Measurements from ENCODE around the gene TSKU.
A peak's percentile ranks its signal among the peaks of the same experiment; 100 is the strongest.
"Not testable (repeated sequence)": the region's sequence is repeated elsewhere in the genome, so short reads cannot be mapped to it uniquely, and the experiment has no call there.

The TSKU gene

DNA sequence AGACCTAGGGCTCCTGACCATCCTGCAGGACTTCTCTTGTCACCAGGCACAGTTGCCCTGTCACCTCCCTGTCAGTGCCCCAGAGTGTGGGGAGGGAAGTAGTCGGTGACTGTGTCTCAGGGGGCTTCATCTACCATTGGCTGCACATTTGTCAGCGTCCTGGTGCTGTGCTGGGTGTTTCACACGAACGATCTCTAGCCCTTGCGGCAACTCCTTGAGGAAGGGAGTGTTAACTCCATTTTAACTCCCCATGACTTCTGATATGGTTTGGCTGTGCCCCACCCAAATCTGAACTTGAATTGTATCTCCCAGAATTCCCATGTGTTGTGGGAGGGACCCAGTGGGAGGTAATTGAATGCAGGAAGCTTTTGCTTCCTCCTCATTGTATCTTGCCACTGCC, 7.1 kb downstream of the TSKU start:
- Mint-ChIP-seq H3K36me3 (ENCODE audit: low read depth) (peaks cover 39% of the 10 kb centered on the region), H3K27ac (no peak overlapping the region), H3K4me1 (peaks cover 77% of the 10 kb centered on the region), H3K27me3 (ENCODE audit: low read depth, poor library complexity) (peaks cover 5% of the 10 kb centered on the region), H3K4me3 (no peak overlapping the region), H3K9me3 (peaks cover 32% of the 10 kb centered on the region)
- no peak for DNase-seq
- TF ChIP-seq, protein P1, sequence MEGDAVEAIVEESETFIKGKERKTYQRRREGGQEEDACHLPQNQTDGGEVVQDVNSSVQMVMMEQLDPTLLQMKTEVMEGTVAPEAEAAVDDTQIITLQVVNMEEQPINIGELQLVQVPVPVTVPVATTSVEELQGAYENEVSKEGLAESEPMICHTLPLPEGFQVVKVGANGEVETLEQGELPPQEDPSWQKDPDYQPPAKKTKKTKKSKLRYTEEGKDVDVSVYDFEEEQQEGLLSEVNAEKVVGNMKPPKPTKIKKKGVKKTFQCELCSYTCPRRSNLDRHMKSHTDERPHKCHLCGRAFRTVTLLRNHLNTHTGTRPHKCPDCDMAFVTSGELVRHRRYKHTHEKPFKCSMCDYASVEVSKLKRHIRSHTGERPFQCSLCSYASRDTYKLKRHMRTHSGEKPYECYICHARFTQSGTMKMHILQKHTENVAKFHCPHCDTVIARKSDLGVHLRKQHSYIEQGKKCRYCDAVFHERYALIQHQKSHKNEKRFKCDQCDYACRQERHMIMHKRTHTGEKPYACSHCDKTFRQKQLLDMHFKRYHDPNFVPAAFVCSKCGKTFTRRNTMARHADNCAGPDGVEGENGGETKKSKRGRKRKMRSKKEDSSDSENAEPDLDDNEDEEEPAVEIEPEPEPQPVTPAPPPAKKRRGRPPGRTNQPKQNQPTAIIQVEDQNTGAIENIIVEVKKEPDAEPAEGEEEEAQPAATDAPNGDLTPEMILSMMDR (IDR thresholded peaks at IDR 0.05) = no peak

DNA sequence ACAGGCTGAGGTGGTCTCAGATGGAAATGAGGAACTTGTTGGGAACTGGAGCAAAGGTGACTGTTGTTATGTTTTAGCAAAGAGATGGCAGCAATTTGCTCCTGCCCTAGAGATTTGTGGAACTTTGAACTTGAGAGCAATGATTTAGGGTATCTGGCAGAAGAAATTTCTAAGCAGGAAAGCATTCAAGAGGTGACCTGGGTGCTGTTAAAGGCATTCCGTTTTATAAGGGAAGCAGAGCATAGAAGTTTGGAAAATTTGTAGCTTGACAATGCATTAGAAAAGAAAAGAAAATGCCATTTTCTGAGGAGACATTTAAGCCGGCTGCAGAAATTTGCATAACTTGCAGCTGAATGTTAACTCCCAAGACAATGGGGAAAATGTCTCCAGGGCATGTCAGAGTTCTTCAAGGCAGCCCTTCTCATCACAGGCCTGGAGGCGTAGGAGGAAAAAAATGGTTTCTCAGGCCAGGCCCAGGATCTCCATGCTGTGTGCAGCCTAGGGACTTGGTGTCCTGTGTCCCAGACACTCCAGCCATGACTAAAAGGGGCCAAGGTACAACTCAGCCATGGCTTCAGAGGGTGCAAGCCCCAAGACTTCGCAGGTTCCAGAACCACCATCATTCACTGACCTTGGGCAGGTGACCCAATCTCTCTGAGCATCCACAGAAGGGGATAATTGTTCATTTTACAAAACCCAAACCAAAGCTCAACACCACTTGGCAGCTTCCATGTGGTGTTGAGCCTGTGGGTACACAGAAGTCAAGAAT, 8.0 kb downstream of the TSKU start:
- DNase-seq; H3K4me3 Mint-ChIP-seq; H3K27me3 Mint-ChIP-seq (ENCODE audit: low read depth, poor library complexity); H3K27ac Mint-ChIP-seq: not testable (repeated sequence)
- H3K4me1 Mint-ChIP-seq = peaks cover 75% of the 10 kb centered on the region
- peaks cover 32% of the 10 kb centered on the region for H3K9me3 Mint-ChIP-seq
- peaks cover 39% of the 10 kb centered on the region for H3K36me3 Mint-ChIP-seq (ENCODE audit: low read depth)

DNA sequence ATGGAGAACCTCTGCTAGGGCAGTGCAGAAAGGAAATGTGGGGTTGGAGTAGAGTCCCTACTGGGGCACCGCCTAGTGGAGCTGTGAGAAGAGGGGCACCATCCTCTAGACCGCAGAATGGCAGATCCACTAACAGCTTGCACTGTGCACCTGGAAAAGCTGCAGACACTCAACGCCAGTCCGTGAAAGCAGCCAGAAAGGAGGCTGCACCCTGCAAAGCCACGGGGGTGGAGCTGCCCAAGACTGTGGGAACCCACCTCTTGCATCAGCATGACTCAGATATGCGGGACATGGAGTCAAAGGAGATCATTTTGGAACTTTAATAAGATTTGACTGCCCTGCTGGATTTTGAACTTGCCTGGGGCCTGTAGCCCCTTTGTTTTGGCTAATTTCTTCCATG, 8.7 kb downstream of the TSKU start:
- Mint-ChIP-seq H3K27ac (no peak overlapping the region), H3K27me3 (ENCODE audit: low read depth, poor library complexity) (peaks cover 3% of the 10 kb centered on the region), H3K4me3 (no peak overlapping the region), H3K36me3 (ENCODE audit: low read depth) (peaks cover 39% of the 10 kb centered on the region), H3K4me1 (peaks cover 69% of the 10 kb centered on the region), H3K9me3 (peaks cover 32% of the 10 kb centered on the region)
- DNase-seq = no peak
- TF ChIP-seq, protein P1 (IDR thresholded peaks at IDR 0.05) = no peak

DNA sequence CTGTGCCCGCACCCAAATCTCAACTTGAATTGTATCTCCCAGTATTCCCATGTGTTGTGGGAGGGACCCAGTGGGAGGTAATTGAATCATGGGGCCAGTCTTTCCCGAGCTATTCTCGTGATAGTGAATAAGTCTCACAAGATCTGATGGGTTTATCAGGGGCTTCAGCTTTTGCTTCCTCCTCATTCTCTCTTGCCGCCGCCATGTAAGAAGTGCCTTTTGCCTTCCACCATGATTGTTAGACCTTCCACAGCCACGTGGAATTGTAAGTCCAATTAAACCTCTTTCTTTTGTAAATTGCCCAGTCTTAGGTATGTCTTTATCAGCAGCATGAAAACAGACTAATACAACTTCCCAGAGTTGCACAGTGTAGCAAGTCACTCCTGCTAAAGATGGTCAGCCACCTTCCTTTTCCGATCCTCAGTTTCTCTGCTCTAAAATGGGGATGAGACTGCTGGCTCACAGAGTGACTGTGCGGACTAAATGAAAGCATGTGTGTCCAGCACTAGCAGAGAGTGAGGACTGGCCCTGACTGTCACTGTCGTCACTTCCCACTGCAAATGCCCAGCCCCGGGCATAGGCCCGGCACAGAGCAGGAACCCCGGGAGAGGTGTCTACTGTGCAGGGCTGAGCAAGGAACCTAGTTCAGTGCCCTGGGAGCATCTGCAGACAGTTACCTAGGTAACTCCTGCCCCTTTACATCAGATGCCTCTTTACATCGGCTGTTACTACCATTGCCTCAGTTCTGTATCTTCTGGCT, 9.5 kb downstream of the TSKU start:
- Mint-ChIP-seq H3K4me1 (peaks cover 60% of the 10 kb centered on the region), H3K4me3 (peak overlapping the region; percentile 67), H3K27ac (peak overlapping the region; percentile 94), H3K27me3 (ENCODE audit: low read depth, poor library complexity) (peaks cover 3% of the 10 kb centered on the region), H3K36me3 (ENCODE audit: low read depth) (peaks cover 41% of the 10 kb centered on the region), H3K9me3 (peaks cover 32% of the 10 kb centered on the region)
- TF ChIP-seq, protein P1 (IDR thresholded peaks at IDR 0.05) = no peak
- DNase-seq = no peak

DNA sequence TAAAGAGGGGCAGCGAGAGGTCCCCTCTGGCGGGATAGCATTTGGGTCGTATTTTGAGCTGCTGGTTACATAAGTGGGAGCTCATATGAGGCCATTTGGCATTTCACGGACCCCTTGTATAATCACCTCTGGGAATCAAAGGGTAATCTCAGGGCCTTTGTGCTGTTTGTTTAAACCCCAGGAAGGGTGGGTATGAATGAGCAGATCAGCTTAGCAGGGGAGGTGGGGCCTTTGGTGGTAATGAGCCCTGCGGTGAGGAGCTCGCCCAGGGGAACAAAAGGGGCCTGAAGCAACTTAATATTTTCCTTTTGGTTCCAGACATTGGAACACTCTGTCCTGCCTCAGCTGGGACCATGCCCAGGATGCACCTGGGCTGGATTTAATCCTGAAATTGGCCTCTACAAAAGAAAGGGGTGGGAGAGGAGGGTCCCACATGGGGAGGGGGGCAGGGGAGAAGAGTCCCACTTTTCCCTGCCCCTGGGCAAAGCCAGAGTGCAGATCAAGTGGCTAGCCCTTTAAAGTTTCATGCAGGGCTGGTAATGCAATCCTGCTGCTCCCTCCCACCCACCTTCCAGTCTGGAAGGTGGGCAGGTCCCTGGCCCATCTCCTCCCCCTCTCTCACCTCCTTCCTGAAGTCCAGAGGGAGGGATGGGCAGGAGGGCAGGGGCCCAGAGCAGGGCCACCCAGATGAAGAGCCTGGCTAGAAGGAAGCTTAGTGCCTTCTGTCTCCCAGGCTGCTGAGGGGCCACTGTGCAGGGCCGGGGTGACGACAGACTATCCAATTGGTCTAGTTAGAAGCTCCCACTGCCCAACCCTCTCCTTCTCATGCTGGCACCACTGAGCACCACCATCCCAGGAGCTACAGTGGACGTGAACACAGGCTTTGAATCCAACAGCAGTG, 10.5 kb downstream of the TSKU start:
- Mint-ChIP-seq H3K36me3 (ENCODE audit: low read depth) (peaks cover 43% of the 10 kb centered on the region), H3K9me3 (peaks cover 32% of the 10 kb centered on the region), H3K27ac (peak overlapping the region; percentile 94), H3K4me1 (peaks cover 58% of the 10 kb centered on the region), H3K27me3 (ENCODE audit: low read depth, poor library complexity) (peaks cover 1% of the 10 kb centered on the region), H3K4me3 (peak overlapping the region; percentile 67)
- DNase-seq = no peak
- TF ChIP-seq, protein P1 (IDR thresholded peaks at IDR 0.05) = no peak

Data from nephron progenitor cell (in vitro differentiated cells).